Endothelial cell of umbilical vein (primary cell): Measurements from ENCODE around the gene SLAIN2. TPM values are rescaled to one million over a fixed set of nuclear protein-coding genes. Genes with fewer than 3 reads are reported as not detected.

Experiments
- BruUV-seq: library from RNA; stranded (reverse); fragments of 400-500 nt; replicated peaks from 2 replicates; lab custom pipeline; 2021; lab: Mats Ljungman, UMichigan
- CTCF ChIA-PET: fragments of 300-600, 350-600 bp; sonication (Branson Sonifier 250); formaldehyde crosslinking; loops from one replicate; lab custom pipeline; 2021; ENCODE audit warnings: antibody characterized with exemption, inconsistent platforms; lab: Charles Lee
- POLR2A ChIA-PET: fragments of 300-600, 350-600 bp; sonication (Branson Sonifier 250); formaldehyde crosslinking; loops from one replicate; lab custom pipeline; 2021; ENCODE audit warnings: antibody characterized with exemption, inconsistent platforms; lab: Charles Lee
- DNase-seq: peaks from one replicate; pipeline ENCODE4 v3.0.0-alpha.2; 2011; ENCODE audit warnings: low read depth, low spot score
- FAIRE-seq: peaks from 2 replicates; lab custom pipeline; 2011; peaks lifted over from hg19 to GRCh38; lab: Jason Lieb, UNC
- H2AFZ ChIP-seq: 2 replicates; pipeline ENCODE4 v1.6.0; 2012; ENCODE audit warnings: low read depth, low read length, control low read depth, inconsistent platforms
- H3K27ac ChIP-seq: 2 replicates; pipeline ENCODE4 v1.5.1; 2011; ENCODE audit warnings: low read depth, mild to moderate bottlenecking, control low read depth, low read length, moderate library complexity; ENCODE audit not compliant: insufficient read depth
- H3K27me3 ChIP-seq, 2 experiments: 2 replicates each; pipeline versions ENCODE4 v1.6.0 to v1.6.1; 2011; ENCODE audit warnings: low read length in 2 of 2, mixed read lengths in 1 of 2; ENCODE audit not compliant: control insufficient read depth in 2 of 2, insufficient read depth in 2 of 2
- H3K36me3 ChIP-seq, 2 experiments: 2 replicates in 1 of 2; 3 replicates in 1 of 2; pipeline ENCODE4 v1.5.1; 2011; ENCODE audit warnings: low read length in 2 of 2, mild to moderate bottlenecking in 1 of 2, moderate library complexity in 1 of 2; ENCODE audit not compliant: control insufficient read depth in 2 of 2, insufficient read depth in 2 of 2; ENCODE audit errors: extremely low read depth in 1 of 2
- H3K4me1 ChIP-seq: 3 replicates; pipeline ENCODE4 v1.5.1; 2011; ENCODE audit warnings: mild to moderate bottlenecking, low read length; ENCODE audit not compliant: control insufficient read depth, insufficient read depth; ENCODE audit errors: extremely low read depth
- H3K4me2 ChIP-seq: 2 replicates; pipeline ENCODE4 v1.6.1; 2011; ENCODE audit warnings: low read length, control low read depth, mixed read lengths; ENCODE audit not compliant: insufficient read depth
- H3K4me3 ChIP-seq, 3 experiments: fragments of 200-600 bp in 1 of 3; sonication (generic), shearing (Covaris generic) in 1 of 3; replicated peaks in 1 of 3; 2 replicates each; pipeline ENCODE4 v1.5.1; 2011 to 2016; ENCODE audit warnings: control low read depth in 3 of 3, low read length in 3 of 3, mild to moderate bottlenecking in 2 of 3, inconsistent platforms in 1 of 3, low read depth in 1 of 3, moderate library complexity in 1 of 3; ENCODE audit not compliant: insufficient read depth in 1 of 3
- H3K79me2 ChIP-seq: 2 replicates; pipeline ENCODE4 v1.6.0; 2012; ENCODE audit warnings: low read length, inconsistent platforms; ENCODE audit not compliant: control insufficient read depth, insufficient read depth
- H3K9ac ChIP-seq: replicated peaks from 2 replicates; pipeline ENCODE3; 2011; ENCODE audit warnings: low read length, control low read depth; ENCODE audit not compliant: insufficient read depth; ENCODE audit errors: extremely low read depth
- H3K9me1 ChIP-seq: replicated peaks from 3 replicates; pipeline ENCODE4 v1.6.0; 2011; ENCODE audit warnings: mild to moderate bottlenecking, low read length; ENCODE audit not compliant: control insufficient read depth, insufficient read depth; ENCODE audit errors: extremely low read depth
- H3K9me3 ChIP-seq: replicated peaks from 2 replicates; pipeline ENCODE4 v1.5.1; 2012; ENCODE audit warnings: low read length, inconsistent platforms; ENCODE audit not compliant: control insufficient read depth, insufficient read depth
- H4K20me1 ChIP-seq: replicated peaks from 2 replicates; pipeline ENCODE3; 2011; ENCODE audit warnings: mild to moderate bottlenecking, low read length; ENCODE audit not compliant: control insufficient read depth, insufficient read depth; ENCODE audit errors: extremely low read depth
- CTCF ChIP-seq, 2 donors: IDR thresholded peaks; 1 replicate in 1 of 2; 2 replicates in 1 of 2; pipeline ENCODE4 v1.5.1; 2011; ENCODE audit warnings: low read length in 2 of 2, mild to moderate bottlenecking in 2 of 2, moderate library complexity in 2 of 2, control low read depth in 1 of 2, inconsistent platforms in 1 of 2, low read depth in 1 of 2; ENCODE audit not compliant: insufficient read depth in 1 of 2; ENCODE audit errors: extremely low read depth in 1 of 2
- EZH2 ChIP-seq: IDR thresholded peaks from 2 replicates; pipeline ENCODE4 v1.6.1; 2012; ENCODE audit warnings: borderline replicate concordance, low read depth, mild to moderate bottlenecking, moderate library complexity, low read length, inconsistent platforms; ENCODE audit not compliant: severe bottlenecking
- FOS ChIP-seq: IDR thresholded peaks from 2 replicates; pipeline ENCODE4 v1.6.1; 2011; ENCODE audit warnings: mild to moderate bottlenecking, low read length, moderate library complexity, borderline replicate concordance; ENCODE audit not compliant: insufficient read depth
- GATA2 ChIP-seq: IDR thresholded peaks from 2 replicates; pipeline ENCODE4 v1.7.0; 2011; ENCODE audit warnings: low read depth, mild to moderate bottlenecking, moderate library complexity, mixed read lengths, low read length; ENCODE audit not compliant: insufficient read length, insufficient read depth
- JUN ChIP-seq: IDR thresholded peaks from 2 replicates; pipeline ENCODE4 v1.6.1; 2011; ENCODE audit warnings: borderline replicate concordance, low read depth; ENCODE audit not compliant: insufficient read length, insufficient read depth
- MAX ChIP-seq: IDR thresholded peaks from 2 replicates; pipeline ENCODE4 v1.6.1; 2011; ENCODE audit not compliant: insufficient read depth, insufficient read length
- MYC ChIP-seq: IDR thresholded peaks from one replicate; pipeline ENCODE4 v1.6.1; 2011; ENCODE audit warnings: mild to moderate bottlenecking, low read depth, low read length
- POLR2A ChIP-seq: IDR thresholded peaks from 2 replicates; pipeline ENCODE4 v1.6.1; 2012; ENCODE audit warnings: low read depth, mild to moderate bottlenecking, control low read depth, low read length
- POLR2AphosphoS5 ChIP-seq: IDR thresholded peaks from 2 replicates; pipeline ENCODE4 v1.6.1; 2012; ENCODE audit warnings: low read depth, mild to moderate bottlenecking, control low read depth, low read length, moderate library complexity; ENCODE audit not compliant: insufficient read depth
- dilution Hi-C: fragments of 300-500 bp; cut with MboI; formaldehyde crosslinking; loops from one replicate; pipeline ENCODE4 v1.15.0; 2019; ENCODE audit warnings: low sequenced_read_pairs; ENCODE audit not compliant: extremely low pct_ligation_motif_present
- intact Hi-C: fragments of 100-400 bp; cut with micrococcal nuclease; formaldehyde crosslinking; loops from one replicate; pipeline ENCODE4 v1.10.0; 2022
- polyA plus RNA-seq, 4 experiments: library from polyadenylated mRNA; depleted of rRNA in 3 of 4; stranded (reverse) in 3 of 4; unstranded in 1 of 4; fragments of >200 nt; gene quantifications; 2 replicates each; pipeline versions ENCODE4 v1.2.1 to v1.2.3, GENCODE V29; 2011 to 2012; ENCODE audit warnings: missing spikeins in 1 of 4
- total RNA-seq: library from RNA; stranded (reverse); gene quantifications from 2 replicates; pipeline ENCODE4 v1.2.3, GENCODE V29; 2021

Gene SLAIN2
- total and polyA plus RNA-seq, 2 donors (not counting 3 experiments of a cell fraction or from before 2014, with no cell fraction given): 27.4 to 49.5 TPM

- dilution Hi-C loops (no loop called here), intact Hi-C loops (no loop called here)
- no peak overlapping the region for H3K4me2 ChIP-seq
- ChIA-PET CTCF (interaction anchor here (1.2 kb wide), 1 partner anchor 18 kb away, joined by 4 read pairs; no protein-coding TSS in a partner anchor), POLR2A (no interaction called here)
- no peak for DNase-seq
- no peak overlapping the region for H3K9ac ChIP-seq
- BruUV-seq: no TSS peak
- H3K4me1 ChIP-seq: no peaks in the 10 kb centered on the region
- TF ChIP-seq FOS (no peak), CTCF (IDR thresholded peaks at IDR 0.05; ENCODE audit: extremely low read depth in 1 of 2, insufficient read depth in 1 of 2, low read depth in 1 of 2, low read length in 2 of 2) (no peak), MYC (no peak)
- H3K79me2 ChIP-seq: no peaks in the 10 kb centered on the region
- H3K9me1 ChIP-seq: no peaks in the 10 kb centered on the region
- H3K4me3 ChIP-seq: no peak overlapping the region
- H2AFZ ChIP-seq: no peak overlapping the region
- H4K20me1 ChIP-seq: no peaks in the 10 kb centered on the region
- no peak overlapping the region for H3K27ac ChIP-seq
- FAIRE-seq: no peak
- no peaks in the 10 kb centered on the region for H3K9me3 ChIP-seq
- H3K27me3 ChIP-seq: no peaks in the 10 kb centered on the region
- peaks cover 0 to 3% of the 10 kb centered on the region in 2 experiments for H3K36me3 ChIP-seq
These were observed 47.3 kb downstream of the SLAIN2 start for GRCh38 chr4:48388525-48389154.

- H4K20me1 ChIP-seq: no peaks in the 10 kb centered on the region
- dilution Hi-C loops (no loop called here), intact Hi-C loops (no loop called here)
- H3K9ac ChIP-seq: no peak overlapping the region
- CTCF ChIA-PET: interaction anchor here (0.8 to 1.0 kb wide), 2 partner anchors 11 to 26 kb away, joined by 3 to 6 read pairs; no protein-coding TSS in a partner anchor
- no peaks in the 10 kb centered on the region for H3K9me1 ChIP-seq
- TF ChIP-seq GATA2 (no peak), FOS (no peak), CTCF (IDR thresholded peaks at IDR 0.05; ENCODE audit: extremely low read depth in 1 of 2, insufficient read depth in 1 of 2, low read depth in 1 of 2, low read length in 2 of 2) (no peak), MAX (no peak), EZH2 (no peak), POLR2AphosphoS5 (no peak), MYC (no peak), JUN (no peak), POLR2A (no peak)
- DNase-seq: no peak
- BruUV-seq: no TSS peak
- POLR2A ChIA-PET: no interaction called here
- FAIRE-seq: no peak
- no peak overlapping the region for H3K27ac ChIP-seq
- no peaks in the 10 kb centered on the region for H3K27me3 ChIP-seq
- H3K4me2 ChIP-seq: no peak overlapping the region
- H3K36me3 ChIP-seq: no peaks in the 10 kb centered on the region
- no peaks in the 10 kb centered on the region for H3K9me3 ChIP-seq
- H2AFZ ChIP-seq: no peak overlapping the region
- no peak overlapping the region for H3K4me3 ChIP-seq
- H3K79me2 ChIP-seq: no peaks in the 10 kb centered on the region
- H3K4me1 ChIP-seq: no peaks in the 10 kb centered on the region
These were observed 54.7 kb downstream of the SLAIN2 start for GRCh38 chr4:48396043-48396442.
